Spleen (tissue), 7 donors: ENCODE measurements around the gene WDR70.

Source experiments
- CTCF ChIP-seq, 11 experiments: fragments of 200-600 bp in 7 of 11; fragments of 450-650 bp in 4 of 11; sonication (generic) in 4 of 11; IDR thresholded peaks in 8 of 11; conservative IDR thresholded peaks in 3 of 11; 1 replicate in 7 of 11; 2 replicates in 4 of 11; pipeline versions ENCODE4 v1.4.0 to v1.8.0; 2016 to 2021; ENCODE audit warnings: antibody characterized with exemption in 11 of 11, inconsistent platforms in 4 of 11, mild to moderate bottlenecking in 1 of 11
- POLR2A ChIP-seq, 3 donors: fragments of 450-650 bp; IDR thresholded peaks; one replicate each; pipeline ENCODE4 v1.5.1; 2017; ENCODE audit warnings: antibody characterized with exemption in 3 of 3, mild to moderate bottlenecking in 1 of 3
- POLR2AphosphoS5 ChIP-seq, 3 donors: sonication (generic); formaldehyde crosslinking; IDR thresholded peaks; one replicate each; pipeline ENCODE4 v1.5.1; 2017; ENCODE audit warnings: antibody characterized with exemption in 3 of 3
- donor health status: DM: no; HTN: no; CAD: no; lungs with moderate emphysema.
- donor health status: DM: no; HTN: no; CAD: no.
- donor health status: DM: no; HTN: no; CAD: no.

GRCh38 chr5:37694867-37695266 lies 315.7 kb downstream of the WDR70 start:
- TF ChIP-seq CTCF (IDR thresholded peaks at IDR 0.05 in 8 of 11, conservative IDR thresholded peaks at IDR 0.05 in 3 of 11) (no peak), POLR2A (IDR thresholded peaks at IDR 0.05) (no peak), POLR2AphosphoS5 (IDR thresholded peaks at IDR 0.05) (no peak)
